Endothelial cell (in vitro differentiated cells): Measurements from ENCODE around the gene RAB13. TPM values are rescaled to one million over a fixed set of nuclear protein-coding genes. Genes with fewer than 3 reads are reported as not detected.

Experiments
- DNase-seq: peaks from one replicate; pipeline ENCODE4 v3.0.0; 2021; ENCODE audit warnings: low spot score
- H3K27ac Mint-ChIP-seq: one replicate; pipeline ENCODE4 v1.8.0; 2021; ENCODE audit warnings: mixed read lengths, inconsistent platforms; ENCODE audit not compliant: unreplicated experiment
- H3K27me3 Mint-ChIP-seq: one replicate; pipeline ENCODE4 v1.8.0; 2021; ENCODE audit warnings: mild to moderate bottlenecking, moderate library complexity, mixed read lengths, inconsistent platforms; ENCODE audit not compliant: unreplicated experiment
- H3K36me3 Mint-ChIP-seq: one replicate; pipeline ENCODE4 v1.8.0; 2021; ENCODE audit warnings: mild to moderate bottlenecking, low read depth, mixed read lengths, inconsistent platforms; ENCODE audit not compliant: unreplicated experiment
- H3K4me1 Mint-ChIP-seq: one replicate; pipeline ENCODE4 v1.8.0; 2021; ENCODE audit warnings: mild to moderate bottlenecking, mixed read lengths, inconsistent platforms; ENCODE audit not compliant: unreplicated experiment
- H3K4me3 Mint-ChIP-seq: one replicate; pipeline ENCODE4 v1.8.0; 2021; ENCODE audit warnings: mild to moderate bottlenecking, mixed read lengths, inconsistent platforms; ENCODE audit not compliant: unreplicated experiment
- H3K9me3 Mint-ChIP-seq: one replicate; pipeline ENCODE4 v1.8.0; 2021; ENCODE audit warnings: mixed read lengths, inconsistent platforms; ENCODE audit not compliant: unreplicated experiment
- CTCF ChIP-seq: fragments of 200-600 bp; sonication (generic); IDR thresholded peaks from one replicate; pipeline ENCODE4 v1.5.0; 2021; ENCODE audit warnings: antibody characterized with exemption; ENCODE audit not compliant: unreplicated experiment
- total RNA-seq: library from RNA; stranded (reverse); fragmentation: NEBNext Ultra II Directional; extraction: Animal tissue kit (Norgen Biotek cat#: 25700); gene quantifications from one replicate; pipeline ENCODE4 v1.2.1, GENCODE V29; 2021; ENCODE audit not compliant: unreplicated experiment

Gene RAB13
- total RNA-seq, 1 donor from 2014 or later: 419 TPM

- DNase-seq: no peak
- Mint-ChIP-seq H3K4me1 (peaks cover 37% of the 10 kb centered on the region), H3K27ac (no peak overlapping the region), H3K4me3 (peak overlapping the region; percentile 72), H3K27me3 (peaks cover 9% of the 10 kb centered on the region), H3K9me3 (no peaks in the 10 kb centered on the region), H3K36me3 (peaks cover 39% of the 10 kb centered on the region)
- TF ChIP-seq CTCF: no peak
Measured at GRCh38 chr1:153954826-153955225, 31.3 kb downstream of the RAB13 start.

- Mint-ChIP-seq H3K36me3 (peaks cover 36% of the 10 kb centered on the region), H3K27me3 (peaks cover 9% of the 10 kb centered on the region), H3K27ac (no peak overlapping the region), H3K4me3 (peak overlapping the region; percentile 72), H3K9me3 (no peaks in the 10 kb centered on the region), H3K4me1 (peaks cover 29% of the 10 kb centered on the region)
- TF ChIP-seq CTCF: no peak
- no peak for DNase-seq
Measured at GRCh38 chr1:153953859-153954365, 32.2 kb downstream of the RAB13 start.

GRCh38 chr1:153951801-153952200 lies 34.3 kb downstream of the RAB13 start:
- TF ChIP-seq CTCF: no peak
- Mint-ChIP-seq H3K36me3 (peaks cover 36% of the 10 kb centered on the region), H3K4me3 (no peak overlapping the region), H3K9me3 (no peaks in the 10 kb centered on the region), H3K27ac (no peak overlapping the region), H3K4me1 (peaks cover 18% of the 10 kb centered on the region), H3K27me3 (peaks cover 10% of the 10 kb centered on the region)
- no peak for DNase-seq

- Mint-ChIP-seq H3K4me3 (peak overlapping the region; percentile 66), H3K27ac (no peak overlapping the region), H3K36me3 (peaks cover 36% of the 10 kb centered on the region), H3K4me1 (peaks cover 12% of the 10 kb centered on the region), H3K9me3 (no peaks in the 10 kb centered on the region), H3K27me3 (peaks cover 10% of the 10 kb centered on the region)
- no peak for TF ChIP-seq CTCF
- no peak for DNase-seq
Measured at GRCh38 chr1:153951183-153951582, 35.0 kb downstream of the RAB13 start.

- Mint-ChIP-seq H3K4me3 (peak within 1 kb of the TSS; percentile 97), H3K27me3 (peaks cover 15% of the 10 kb centered on the region), H3K9me3 (no peaks in the 10 kb centered on the region), H3K36me3 (peaks cover 21% of the 10 kb centered on the region), H3K4me1 (peaks cover 18% of the 10 kb centered on the region), H3K27ac (peak within 1 kb of the TSS; percentile 74)
- DNase-seq: peak; percentile 85
- TF ChIP-seq CTCF: peak; percentile 89
Measured at GRCh38 chr1:153946622-153947241, 39.4 kb downstream of the RAB13 start, which contains the start of gene DENND4B. TSS of gene DENND4B (minus strand) at chr1:153946718. CDS start at chr1:153944374, 2,344 bp downstream.
